ENCODE measurements around the gene DHRS13.
"Not testable (repeated sequence)": the region's sequence is repeated elsewhere in the genome, so short reads cannot be mapped to it uniquely, and the experiment has no call there.

DNA sequence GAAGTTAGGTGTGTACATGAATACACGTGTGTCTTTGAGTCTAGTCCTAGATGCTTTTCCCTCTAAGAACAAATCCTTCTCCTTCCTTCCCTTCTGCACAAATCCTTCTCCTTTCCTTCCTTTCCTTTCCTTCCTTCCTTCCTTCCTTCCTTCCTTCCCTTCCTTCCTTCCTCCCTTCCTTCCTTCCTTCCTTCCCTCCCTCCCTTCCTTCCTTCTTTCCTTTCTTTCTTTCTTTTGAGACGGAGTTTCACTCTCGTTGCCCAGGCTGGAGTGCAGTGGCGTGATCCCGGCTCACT is 615 bp upstream of the DHRS13 start:
- TF ChIP-seq, protein P1, sequence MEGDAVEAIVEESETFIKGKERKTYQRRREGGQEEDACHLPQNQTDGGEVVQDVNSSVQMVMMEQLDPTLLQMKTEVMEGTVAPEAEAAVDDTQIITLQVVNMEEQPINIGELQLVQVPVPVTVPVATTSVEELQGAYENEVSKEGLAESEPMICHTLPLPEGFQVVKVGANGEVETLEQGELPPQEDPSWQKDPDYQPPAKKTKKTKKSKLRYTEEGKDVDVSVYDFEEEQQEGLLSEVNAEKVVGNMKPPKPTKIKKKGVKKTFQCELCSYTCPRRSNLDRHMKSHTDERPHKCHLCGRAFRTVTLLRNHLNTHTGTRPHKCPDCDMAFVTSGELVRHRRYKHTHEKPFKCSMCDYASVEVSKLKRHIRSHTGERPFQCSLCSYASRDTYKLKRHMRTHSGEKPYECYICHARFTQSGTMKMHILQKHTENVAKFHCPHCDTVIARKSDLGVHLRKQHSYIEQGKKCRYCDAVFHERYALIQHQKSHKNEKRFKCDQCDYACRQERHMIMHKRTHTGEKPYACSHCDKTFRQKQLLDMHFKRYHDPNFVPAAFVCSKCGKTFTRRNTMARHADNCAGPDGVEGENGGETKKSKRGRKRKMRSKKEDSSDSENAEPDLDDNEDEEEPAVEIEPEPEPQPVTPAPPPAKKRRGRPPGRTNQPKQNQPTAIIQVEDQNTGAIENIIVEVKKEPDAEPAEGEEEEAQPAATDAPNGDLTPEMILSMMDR (IDR thresholded peaks at IDR 0.05) = not testable (repeated sequence)
- not testable (repeated sequence) for TF ChIP-seq EP300 (IDR thresholded peaks at IDR 0.05)

Data from ovary (tissue), 3 donors.